RWPE2 (cell line): Measurements from ENCODE around the gene LAMA3.

ENCODE experiments used
- ATAC-seq: fragments of 200-7000 bp; cut with Tn5 transposase; 3 replicates; pipeline ENCODE4 v1.9.1; 2021; ENCODE audit warnings: low read depth
- DNase-seq: peaks from one replicate; pipeline ENCODE4 v3.0.0-alpha.2; 2020; ENCODE audit warnings: low spot score
- H3K27ac ChIP-seq: fragments of 450-650 bp; 2 replicates; pipeline ENCODE4 v1.5.1; 2017; ENCODE audit warnings: mild to moderate bottlenecking; ENCODE audit not compliant: poor library complexity, severe bottlenecking
- H3K27me3 ChIP-seq: fragments of 250-450 bp; sonication (Bioruptor Pico); 2 replicates; pipeline ENCODE4 v1.5.1; 2021; ENCODE audit warnings: mild to moderate bottlenecking, moderate library complexity; ENCODE audit not compliant: insufficient read depth, poor library complexity, severe bottlenecking
- H3K36me3 ChIP-seq: fragments of 250-450 bp; sonication (Bioruptor Pico); 2 replicates; pipeline ENCODE4 v1.5.1; 2020; ENCODE audit warnings: low read depth, mild to moderate bottlenecking, moderate library complexity
- H3K4me1 ChIP-seq: fragments of 250-450 bp; sonication (Bioruptor Pico); 2 replicates; pipeline ENCODE4 v1.5.1; 2021; ENCODE audit warnings: mild to moderate bottlenecking, moderate library complexity; ENCODE audit not compliant: insufficient read depth, poor library complexity, severe bottlenecking
- H3K4me3 ChIP-seq: fragments of 250-450 bp; sonication (Bioruptor Pico); 2 replicates; pipeline ENCODE4 v1.5.1; 2021; ENCODE audit warnings: mild to moderate bottlenecking, moderate library complexity; ENCODE audit not compliant: severe bottlenecking
- H3K9me3 ChIP-seq: fragments of 250-450 bp; sonication (Bioruptor Pico); 2 replicates; pipeline ENCODE4 v1.5.1; 2021; ENCODE audit warnings: mild to moderate bottlenecking, moderate library complexity; ENCODE audit not compliant: severe bottlenecking
- TF ChIP-seq, protein P1 (sequence below): fragments of 450-650 bp; IDR thresholded peaks from one replicate; pipeline ENCODE4 v1.5.1; 2017; ENCODE audit warnings: mild to moderate bottlenecking, moderate library complexity; ENCODE audit not compliant: poor library complexity, severe bottlenecking

The LAMA3 gene

DNA sequence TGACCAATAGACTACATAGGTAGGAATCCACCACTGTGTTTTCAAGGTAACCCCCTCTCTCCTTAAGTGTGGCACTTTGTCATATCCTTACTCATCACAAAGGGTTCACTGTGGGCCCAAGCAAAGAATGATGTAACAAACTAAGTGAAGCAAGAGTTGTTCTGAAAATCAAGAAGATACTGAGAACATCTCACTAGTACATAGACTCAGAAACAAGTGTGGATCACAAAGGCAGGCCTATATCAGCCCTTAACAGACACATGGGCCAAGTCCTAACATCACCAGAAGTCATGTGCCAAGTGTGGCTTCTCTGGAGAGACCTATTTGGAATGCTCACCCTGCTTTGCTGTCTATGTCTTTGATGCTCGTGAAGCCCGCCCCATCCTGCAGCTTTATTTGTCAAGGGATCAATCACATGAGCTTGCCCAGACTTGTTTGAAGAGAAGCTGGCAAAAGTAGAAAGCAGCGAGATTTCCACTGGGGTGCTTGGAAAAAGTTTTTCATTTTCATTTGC is 194.1 kb downstream of the LAMA3 start:
- Histone ChIP-seq H3K4me1 (peaks cover 53% of the 10 kb centered on the region), H3K27me3 (no peaks in the 10 kb centered on the region), H3K27ac (peak overlapping the region; percentile 96), H3K36me3 (peaks cover 97% of the 10 kb centered on the region), H3K9me3 (no peaks in the 10 kb centered on the region), H3K4me3 (no peak overlapping the region)
- TF ChIP-seq, protein P1, sequence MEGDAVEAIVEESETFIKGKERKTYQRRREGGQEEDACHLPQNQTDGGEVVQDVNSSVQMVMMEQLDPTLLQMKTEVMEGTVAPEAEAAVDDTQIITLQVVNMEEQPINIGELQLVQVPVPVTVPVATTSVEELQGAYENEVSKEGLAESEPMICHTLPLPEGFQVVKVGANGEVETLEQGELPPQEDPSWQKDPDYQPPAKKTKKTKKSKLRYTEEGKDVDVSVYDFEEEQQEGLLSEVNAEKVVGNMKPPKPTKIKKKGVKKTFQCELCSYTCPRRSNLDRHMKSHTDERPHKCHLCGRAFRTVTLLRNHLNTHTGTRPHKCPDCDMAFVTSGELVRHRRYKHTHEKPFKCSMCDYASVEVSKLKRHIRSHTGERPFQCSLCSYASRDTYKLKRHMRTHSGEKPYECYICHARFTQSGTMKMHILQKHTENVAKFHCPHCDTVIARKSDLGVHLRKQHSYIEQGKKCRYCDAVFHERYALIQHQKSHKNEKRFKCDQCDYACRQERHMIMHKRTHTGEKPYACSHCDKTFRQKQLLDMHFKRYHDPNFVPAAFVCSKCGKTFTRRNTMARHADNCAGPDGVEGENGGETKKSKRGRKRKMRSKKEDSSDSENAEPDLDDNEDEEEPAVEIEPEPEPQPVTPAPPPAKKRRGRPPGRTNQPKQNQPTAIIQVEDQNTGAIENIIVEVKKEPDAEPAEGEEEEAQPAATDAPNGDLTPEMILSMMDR: no peak
- DNase-seq (no peak), ATAC-seq (peak; percentile 50)

GRCh38 chr18:23884681-23885375 is 195.6 kb downstream of the LAMA3 start:
- H3K27me3 ChIP-seq: no peaks in the 10 kb centered on the region
- peak overlapping the region; percentile 96 for H3K27ac ChIP-seq
- TF ChIP-seq, protein P1: no peak

GRCh38 chr18:23885750-23886149 is 196.5 kb downstream of the LAMA3 start:
- TF ChIP-seq, protein P1: no peak
- Histone ChIP-seq H3K9me3 (no peaks in the 10 kb centered on the region), H3K36me3 (peaks cover 97% of the 10 kb centered on the region), H3K27me3 (no peaks in the 10 kb centered on the region), H3K27ac (peak overlapping the region; percentile 96), H3K4me1 (peaks cover 53% of the 10 kb centered on the region), H3K4me3 (no peak overlapping the region)
- no peak for ATAC-seq
- no peak for DNase-seq

More at GRCh38 chr18:23884681-23885375, 195.6 kb downstream of the LAMA3 start:
- no peak overlapping the region for H3K4me3 ChIP-seq
- peaks cover 53% of the 10 kb centered on the region for H3K4me1 ChIP-seq
- H3K9me3 ChIP-seq: no peaks in the 10 kb centered on the region
- ATAC-seq (peak; percentile 17; the same call in 2 of the 3 replicates), DNase-seq (no peak)
- H3K36me3 ChIP-seq: peaks cover 97% of the 10 kb centered on the region

DNA sequence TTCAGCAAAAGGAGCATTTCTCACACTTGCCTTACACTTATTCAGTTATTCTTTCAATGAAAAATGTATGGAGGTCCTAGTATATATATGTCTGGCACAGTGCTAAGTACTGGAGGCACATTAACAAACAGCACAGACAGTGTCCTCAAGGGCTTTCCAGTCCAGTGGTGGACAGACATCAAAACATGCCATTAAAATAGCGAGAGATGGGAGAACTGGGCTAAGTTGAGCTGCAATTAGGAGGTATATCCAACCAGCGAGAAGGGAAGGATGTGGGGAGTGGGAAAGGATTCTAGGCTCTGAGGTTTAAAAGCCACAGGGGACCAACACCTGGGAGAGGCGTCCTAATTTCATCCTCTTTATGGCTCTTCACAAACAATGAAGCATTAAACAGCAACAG is 197.8 kb downstream of the LAMA3 start:
- no peak for DNase-seq
- Histone ChIP-seq H3K27ac (peak overlapping the region; percentile 96), H3K4me1 (peaks cover 41% of the 10 kb centered on the region), H3K4me3 (no peak overlapping the region), H3K27me3 (no peaks in the 10 kb centered on the region), H3K9me3 (no peaks in the 10 kb centered on the region), H3K36me3 (peaks cover 97% of the 10 kb centered on the region)
- no peak for ATAC-seq
- TF ChIP-seq, protein P1: no peak

GRCh38 chr18:23887493-23887892 is 198.2 kb downstream of the LAMA3 start:
- Histone ChIP-seq H3K4me3 (no peak overlapping the region), H3K36me3 (peaks cover 97% of the 10 kb centered on the region), H3K27me3 (no peaks in the 10 kb centered on the region), H3K4me1 (peaks cover 36% of the 10 kb centered on the region), H3K9me3 (no peaks in the 10 kb centered on the region), H3K27ac (peak overlapping the region; percentile 96)
- ATAC-seq: no peak
- DNase-seq: no peak
- TF ChIP-seq, protein P1: no peak
